Measurements from ENCODE around the gene STARD3.

DNA sequence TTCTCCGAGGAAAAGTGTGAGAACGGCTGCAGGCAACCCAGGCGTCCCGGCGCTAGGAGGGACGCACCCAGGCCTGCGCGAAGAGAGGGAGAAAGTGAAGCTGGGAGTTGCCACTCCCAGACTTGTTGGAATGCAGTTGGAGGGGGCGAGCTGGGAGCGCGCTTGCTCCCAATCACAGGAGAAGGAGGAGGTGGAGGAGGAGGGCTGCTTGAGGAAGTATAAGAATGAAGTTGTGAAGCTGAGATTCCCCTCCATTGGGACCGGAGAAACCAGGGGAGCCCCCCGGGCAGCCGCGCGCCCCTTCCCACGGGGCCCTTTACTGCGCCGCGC, 62.8 kb downstream of the STARD3 start, which contains the start of gene ERBB2:
- no peak for TF ChIP-seq POLR2AphosphoS2 (IDR thresholded peaks at IDR 0.05; ENCODE audit: low read depth, low read length)
- TF ChIP-seq ZFX (CRISPR knock-in tag; IDR thresholded peaks at IDR 0.05; ENCODE audit: low read depth), result peak; percentile 75
- TF ChIP-seq, protein P1, sequence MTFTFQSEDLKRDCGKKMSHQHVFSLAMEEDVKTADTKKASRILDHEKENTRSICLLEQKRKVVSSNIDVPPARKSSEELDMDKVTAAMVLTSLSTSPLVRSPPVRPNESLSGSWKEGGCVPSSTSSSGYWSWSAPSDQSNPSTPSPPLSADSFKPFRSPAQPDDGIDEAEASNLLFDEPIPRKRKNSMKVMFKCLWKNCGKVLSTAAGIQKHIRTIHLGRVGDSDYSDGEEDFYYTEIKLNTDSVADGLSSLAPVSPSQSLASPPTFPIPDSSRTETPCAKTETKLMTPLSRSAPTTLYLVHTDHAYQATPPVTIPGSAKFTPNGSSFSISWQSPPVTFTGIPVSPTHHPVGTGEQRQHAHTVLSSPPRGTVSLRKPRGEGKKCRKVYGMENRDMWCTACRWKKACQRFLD (CRISPR knock-in tag; IDR thresholded peaks at IDR 0.05; ENCODE audit: borderline replicate concordance), result no peak
- no peak for TF ChIP-seq ZNF720 (CRISPR knock-in tag; IDR thresholded peaks at IDR 0.05)
- TF ChIP-seq, protein P2, sequence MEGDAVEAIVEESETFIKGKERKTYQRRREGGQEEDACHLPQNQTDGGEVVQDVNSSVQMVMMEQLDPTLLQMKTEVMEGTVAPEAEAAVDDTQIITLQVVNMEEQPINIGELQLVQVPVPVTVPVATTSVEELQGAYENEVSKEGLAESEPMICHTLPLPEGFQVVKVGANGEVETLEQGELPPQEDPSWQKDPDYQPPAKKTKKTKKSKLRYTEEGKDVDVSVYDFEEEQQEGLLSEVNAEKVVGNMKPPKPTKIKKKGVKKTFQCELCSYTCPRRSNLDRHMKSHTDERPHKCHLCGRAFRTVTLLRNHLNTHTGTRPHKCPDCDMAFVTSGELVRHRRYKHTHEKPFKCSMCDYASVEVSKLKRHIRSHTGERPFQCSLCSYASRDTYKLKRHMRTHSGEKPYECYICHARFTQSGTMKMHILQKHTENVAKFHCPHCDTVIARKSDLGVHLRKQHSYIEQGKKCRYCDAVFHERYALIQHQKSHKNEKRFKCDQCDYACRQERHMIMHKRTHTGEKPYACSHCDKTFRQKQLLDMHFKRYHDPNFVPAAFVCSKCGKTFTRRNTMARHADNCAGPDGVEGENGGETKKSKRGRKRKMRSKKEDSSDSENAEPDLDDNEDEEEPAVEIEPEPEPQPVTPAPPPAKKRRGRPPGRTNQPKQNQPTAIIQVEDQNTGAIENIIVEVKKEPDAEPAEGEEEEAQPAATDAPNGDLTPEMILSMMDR (CRISPR knock-in tag; IDR thresholded peaks at IDR 0.05), result 0 out of 2 replicates have a peak, but pooled peaks have one; percentile 14

All from HepG2 (cell line).